AG09309 (cell line): Measurements from ENCODE around the gene ZNF484.
A peak's percentile ranks its signal among the peaks of the same experiment; 100 is the strongest.
"Not testable (repeated sequence)": the region's sequence is repeated elsewhere in the genome, so short reads cannot be mapped to it uniquely, and the experiment has no call there.

Experiments
- DNase-seq: peaks from one replicate; pipeline ENCODE4 v3.0.0-alpha.2; 2010; ENCODE audit warnings: low read depth
- H3K4me3 ChIP-seq: 2 replicates; pipeline ENCODE4 v1.5.1; 2011; ENCODE audit warnings: mild to moderate bottlenecking, low read depth, low read length, moderate library complexity; ENCODE audit not compliant: control insufficient read depth
- CTCF ChIP-seq: IDR thresholded peaks from 2 replicates; pipeline ENCODE4 v1.5.1; 2011; ENCODE audit warnings: mild to moderate bottlenecking, low read depth, low read length, inconsistent platforms; ENCODE audit not compliant: insufficient read depth, control insufficient read depth; ENCODE audit errors: missing control alignments

Gene ZNF484

GRCh38 chr9:92808726-92809451 lies 68.9 kb downstream of the ZNF484 start:
- DNase-seq = peak; percentile 14
- TF ChIP-seq CTCF = peak; percentile 39
- H3K4me3 ChIP-seq = peak overlapping the region; percentile 16

GRCh38 chr9:92807757-92808725 lies 69.8 kb downstream of the ZNF484 start:
- no peak overlapping the region for H3K4me3 ChIP-seq
- DNase-seq = no peak
- TF ChIP-seq CTCF = no peak

GRCh38 chr9:92807031-92807756 lies 70.6 kb downstream of the ZNF484 start:
- no peak overlapping the region for H3K4me3 ChIP-seq
- DNase-seq = no peak
- no peak for TF ChIP-seq CTCF

GRCh38 chr9:92804727-92805126 lies 73.1 kb downstream of the ZNF484 start:
- H3K4me3 ChIP-seq = no peak overlapping the region
- DNase-seq = no peak
- TF ChIP-seq CTCF = no peak

GRCh38 chr9:92798358-92798757 lies 79.5 kb downstream of the ZNF484 start:
- no peak for DNase-seq
- TF ChIP-seq CTCF = no peak
- no peak overlapping the region for H3K4me3 ChIP-seq

- H3K4me3 ChIP-seq, DNase-seq: not testable (repeated sequence)
Observed at GRCh38 chr9:92796337-92796804, 81.5 kb downstream of the ZNF484 start.
